Neural progenitor cell (in vitro differentiated cells): Measurements from ENCODE around the gene FAM174A. TPM values are rescaled to one million over a fixed set of nuclear protein-coding genes. Genes with fewer than 3 reads are reported as not detected.

Experiments
- DNase-seq: peaks from one replicate; pipeline ENCODE4 v3.0.0-alpha.2; 2016; ENCODE audit warnings: low spot score
- H2AFZ ChIP-seq: fragments of 200-600 bp; sonication (generic); replicated peaks from 2 replicates; pipeline ENCODE4 v1.6.1; 2016; ENCODE audit warnings: antibody characterized with exemption
- H3F3A ChIP-seq: fragments of 200-600 bp; sonication (generic); 2 replicates; pipeline ENCODE4 v1.6.1; 2016; ENCODE audit warnings: antibody characterized with exemption, low read depth
- H3K27ac ChIP-seq: fragments of 200-600 bp; sonication (generic); 2 replicates; pipeline ENCODE4 v1.5.1; 2016; ENCODE audit warnings: mild to moderate bottlenecking
- H3K27me3 ChIP-seq: fragments of 200-600 bp; sonication (generic); 2 replicates; pipeline ENCODE4 v1.6.1; 2016; ENCODE audit warnings: mild to moderate bottlenecking, moderate library complexity
- H3K36me3 ChIP-seq: fragments of 200-600 bp; sonication (generic); 2 replicates; pipeline ENCODE4 v1.5.1; 2016
- H3K4me1 ChIP-seq: fragments of 200-600 bp; sonication (generic); 2 replicates; pipeline ENCODE4 v1.6.1; 2016; ENCODE audit warnings: mixed run types
- H3K4me2 ChIP-seq: fragments of 200-600 bp; sonication (generic); 2 replicates; pipeline ENCODE4 v1.6.1; 2016
- H3K4me3 ChIP-seq: fragments of 200-600 bp; sonication (generic); 2 replicates; pipeline ENCODE4 v1.5.1; 2016
- H3K79me2 ChIP-seq: fragments of 200-600 bp; sonication (generic); 2 replicates; pipeline ENCODE4 v1.6.1; 2016; ENCODE audit warnings: low read depth
- H3K9ac ChIP-seq: fragments of 200-600 bp; sonication (generic); 2 replicates; pipeline ENCODE4 v1.6.1; 2016
- H3K9me3 ChIP-seq: fragments of 200-600 bp; sonication (generic); 2 replicates; pipeline ENCODE4 v1.5.1; 2016; ENCODE audit warnings: low read depth
- H4K20me1 ChIP-seq: fragments of 200-600 bp; sonication (generic); 2 replicates; pipeline ENCODE4 v1.6.1; 2016; ENCODE audit warnings: low read depth
- H3K27ac Mint-ChIP-seq: 3 replicates; pipeline ENCODE4 v1.8.0; 2021; ENCODE audit warnings: mixed read lengths
- H3K27me3 Mint-ChIP-seq: 2 replicates; pipeline ENCODE4 v1.8.0; 2022; ENCODE audit warnings: low read depth, mild to moderate bottlenecking, inconsistent platforms, moderate library complexity, mixed read lengths; ENCODE audit not compliant: insufficient read depth
- H3K36me3 Mint-ChIP-seq: 3 replicates; pipeline ENCODE4 v1.8.0; 2021; ENCODE audit warnings: mixed read lengths
- H3K4me1 Mint-ChIP-seq: 3 replicates; pipeline ENCODE4 v1.8.0; 2021; ENCODE audit warnings: mixed read lengths
- H3K4me3 Mint-ChIP-seq: 3 replicates; pipeline ENCODE4 v1.8.0; 2021; ENCODE audit warnings: mild to moderate bottlenecking, moderate library complexity, mixed read lengths
- H3K9me3 Mint-ChIP-seq: 3 replicates; pipeline ENCODE4 v1.8.0; 2020; ENCODE audit warnings: mixed read lengths
- CTCF ChIP-seq: fragments of 200-600 bp; sonication (generic); IDR thresholded peaks from 2 replicates; pipeline ENCODE4 v1.5.1; 2017; ENCODE audit warnings: antibody characterized with exemption, mild to moderate bottlenecking
- EZH2 ChIP-seq: fragments of 200-600 bp; sonication (generic); IDR thresholded peaks from 2 replicates; pipeline ENCODE4 v1.6.1; 2017; ENCODE audit warnings: antibody characterized with exemption, mild to moderate bottlenecking, moderate library complexity
- EZH2phosphoT487 ChIP-seq: fragments of 200-600 bp; sonication (generic); IDR thresholded peaks from 2 replicates; pipeline ENCODE4 v1.6.1; 2017; ENCODE audit warnings: antibody characterized with exemption
- total RNA-seq: library from RNA; depleted of rRNA; stranded (reverse); fragments of >200 nt; gene quantifications from 2 replicates; pipeline ENCODE4 v1.2.3, GENCODE V29; 2015; ENCODE audit warnings: low replicate concordance

Gene FAM174A
- total RNA-seq, 1 donor from 2014 or later = 7.8 TPM

GRCh38 chr5:100502684-100503083, 32.5 kb upstream of the FAM174A start:
- H3K9me3 ChIP-seq = no peaks in the 10 kb centered on the region
- peaks cover 2% of the 10 kb centered on the region for H3K27me3 Mint-ChIP-seq
- H3K79me2 ChIP-seq = no peaks in the 10 kb centered on the region
- H3K36me3 ChIP-seq = no peaks in the 10 kb centered on the region
- no peaks in the 10 kb centered on the region for H3K9me3 Mint-ChIP-seq
- H3K4me1 ChIP-seq = no peaks in the 10 kb centered on the region
- no peak overlapping the region for H3K4me3 ChIP-seq
- H3K9ac ChIP-seq = no peak overlapping the region
- H3K4me1 Mint-ChIP-seq = no peaks in the 10 kb centered on the region
- no peak overlapping the region for H3K27ac Mint-ChIP-seq
- no peak for DNase-seq
- no peak overlapping the region for H3K4me3 Mint-ChIP-seq
- no peak overlapping the region for H3K27ac ChIP-seq
- H3K36me3 Mint-ChIP-seq = no peaks in the 10 kb centered on the region
- no peak overlapping the region for H2AFZ ChIP-seq
- TF ChIP-seq EZH2 = no peak
- no peak for TF ChIP-seq EZH2phosphoT487
- no peak for TF ChIP-seq CTCF
- no peaks in the 10 kb centered on the region for H4K20me1 ChIP-seq
- no peak overlapping the region for H3K4me2 ChIP-seq
- H3F3A ChIP-seq = no peaks in the 10 kb centered on the region
- H3K27me3 ChIP-seq = no peaks in the 10 kb centered on the region

DNA sequence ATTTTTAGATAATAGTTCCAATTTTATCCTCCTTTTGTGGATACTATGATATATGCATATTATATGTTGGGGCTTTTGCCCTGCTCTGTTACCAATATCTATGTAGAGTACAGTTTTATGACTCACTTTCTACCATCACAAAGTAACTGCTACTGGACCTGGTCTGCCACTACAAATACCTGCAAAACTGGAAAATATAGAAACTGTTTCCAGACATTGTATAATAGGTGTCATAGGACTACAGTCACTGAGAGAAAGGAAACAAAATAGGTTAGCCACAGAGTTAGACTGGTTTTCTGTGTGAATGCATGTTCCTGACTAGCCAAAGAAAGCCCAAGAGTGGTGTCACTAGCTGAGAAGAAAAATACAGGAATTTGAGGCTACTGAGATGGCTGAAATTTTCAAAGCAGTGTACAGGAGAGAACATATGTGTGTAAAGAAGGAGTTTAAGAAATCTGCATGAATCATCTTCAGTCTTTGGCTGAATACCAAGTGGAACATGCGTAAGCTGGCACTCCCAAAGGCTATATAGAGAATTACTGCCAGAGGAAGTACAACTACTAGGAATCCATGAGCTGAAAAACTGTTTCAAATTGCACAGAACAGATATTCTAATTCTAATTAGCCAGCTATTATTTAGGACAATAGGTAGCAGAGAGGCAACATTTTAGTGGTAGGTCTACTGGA, 29.0 kb upstream of the FAM174A start:
- Mint-ChIP-seq H3K27ac (no peak overlapping the region), H3K4me1 (no peaks in the 10 kb centered on the region), H3K4me3 (no peak overlapping the region), H3K9me3 (no peaks in the 10 kb centered on the region), H3K27me3 (peaks cover 2% of the 10 kb centered on the region), H3K36me3 (no peaks in the 10 kb centered on the region)
- Histone ChIP-seq H3K4me2 (no peak overlapping the region), H3K27ac (no peak overlapping the region), H3K4me1 (no peaks in the 10 kb centered on the region), H3K4me3 (no peak overlapping the region), H4K20me1 (no peaks in the 10 kb centered on the region), H3K27me3 (no peaks in the 10 kb centered on the region), H3K36me3 (no peaks in the 10 kb centered on the region), H3K9ac (no peak overlapping the region), H2AFZ (no peak overlapping the region), H3K79me2 (no peaks in the 10 kb centered on the region), H3F3A (no peaks in the 10 kb centered on the region), H3K9me3 (no peaks in the 10 kb centered on the region)
- no peak for TF ChIP-seq EZH2
- TF ChIP-seq EZH2phosphoT487 = no peak
- TF ChIP-seq CTCF = no peak
- no peak for DNase-seq

DNA sequence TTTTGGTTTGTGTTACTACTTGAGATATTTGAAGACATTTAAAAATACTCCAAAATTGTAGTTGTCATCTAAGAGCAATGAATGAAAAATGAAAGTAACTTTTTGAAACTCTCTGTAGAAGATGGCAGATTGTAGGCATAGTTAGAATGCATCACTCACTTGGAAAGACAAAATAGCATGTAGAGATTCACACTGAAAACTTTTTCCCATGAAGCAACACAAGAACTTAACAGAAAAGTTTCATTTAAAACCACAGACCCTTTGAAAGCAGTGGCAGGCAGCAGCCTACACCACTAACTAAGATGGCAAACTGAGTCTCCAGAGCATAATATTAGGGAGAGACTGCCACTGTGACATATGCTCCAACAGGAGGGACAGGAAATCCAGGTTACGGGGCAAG, 18.9 kb upstream of the FAM174A start:
- Histone ChIP-seq H3K4me2 (no peak overlapping the region), H3K9me3 (no peaks in the 10 kb centered on the region), H3K79me2 (no peaks in the 10 kb centered on the region), H3K4me3 (no peak overlapping the region), H3K27ac (no peak overlapping the region), H3F3A (no peaks in the 10 kb centered on the region), H2AFZ (no peak overlapping the region), H3K4me1 (no peaks in the 10 kb centered on the region), H3K36me3 (no peaks in the 10 kb centered on the region), H4K20me1 (no peaks in the 10 kb centered on the region), H3K9ac (no peak overlapping the region), H3K27me3 (no peaks in the 10 kb centered on the region)
- Mint-ChIP-seq H3K36me3 (no peaks in the 10 kb centered on the region), H3K9me3 (peaks cover 19% of the 10 kb centered on the region), H3K4me1 (no peaks in the 10 kb centered on the region), H3K4me3 (no peak overlapping the region), H3K27me3 (no peaks in the 10 kb centered on the region), H3K27ac (no peak overlapping the region)
- no peak for DNase-seq
- TF ChIP-seq CTCF (no peak), EZH2phosphoT487 (no peak), EZH2 (no peak)
